Kidney (tissue), 14 donors: ENCODE measurements around the gene GLI1. TPM values are rescaled to one million over a fixed set of nuclear protein-coding genes. Genes with fewer than 3 reads are reported as not detected.
A peak's percentile ranks its signal among the peaks of the same experiment; 100 is the strongest.

Experiments
- DNase-seq, 5 donors: peaks; one replicate each; pipeline ENCODE4 v3.0.0-alpha.2; 2013 to 2020
- FAIRE-seq: peaks from 2 replicates; lab custom pipeline; 2012; peaks lifted over from hg19 to GRCh38; lab: Jason Lieb, UNC
- H3K27ac ChIP-seq, 2 donors: one replicate each; pipeline ENCODE4 v1.7.0; 2013; ENCODE audit warnings: low read depth in 2 of 2, low read length in 2 of 2, inconsistent platforms in 1 of 2
- H3K27me3 ChIP-seq: one replicate; pipeline ENCODE4 v1.7.1; 2013; ENCODE audit warnings: low read length, inconsistent platforms; ENCODE audit not compliant: control insufficient read depth, insufficient read depth
- H3K36me3 ChIP-seq, 3 donors: one replicate each; pipeline versions ENCODE4 v1.7.0 to v1.7.1; 2013; ENCODE audit warnings: low read length in 3 of 3, control low read depth in 1 of 3, inconsistent platforms in 1 of 3; ENCODE audit not compliant: insufficient read depth in 3 of 3, control insufficient read depth in 2 of 3
- H3K4me1 ChIP-seq, 3 donors: one replicate each; pipeline versions ENCODE4 v1.7.0 to v1.7.1; 2013; ENCODE audit warnings: low read length in 3 of 3, inconsistent platforms in 1 of 3, low read depth in 1 of 3; ENCODE audit not compliant: control insufficient read depth in 2 of 3, insufficient read depth in 2 of 3
- H3K4me3 ChIP-seq, 3 donors: one replicate each; pipeline versions ENCODE4 v1.7.0 to v1.8.1; 2013; ENCODE audit warnings: low read length in 3 of 3, control low read depth in 1 of 3, inconsistent platforms in 1 of 3
- H3K9ac ChIP-seq, 3 donors: one replicate each; pipeline versions ENCODE4 v1.7.0 to v1.7.1; 2013; ENCODE audit warnings: low read length in 3 of 3, control low read depth in 1 of 3, inconsistent platforms in 1 of 3
- H3K9me3 ChIP-seq, 3 donors: one replicate each; pipeline versions ENCODE4 v1.7.0 to v1.7.1; 2013; ENCODE audit warnings: low read length in 3 of 3, control low read depth in 1 of 3, inconsistent platforms in 1 of 3; ENCODE audit not compliant: control insufficient read depth in 2 of 3, insufficient read depth in 1 of 3
- CTCF ChIP-seq: IDR thresholded peaks from 3 replicates; pipeline ENCODE4 v1.5.1; 2012; ENCODE audit warnings: mild to moderate bottlenecking, moderate library complexity, borderline replicate concordance; ENCODE audit not compliant: insufficient read depth; ENCODE audit errors: extremely low read depth
- intact Hi-C: fragments of 100-400 bp; cut with DNase I; formaldehyde crosslinking; loops from one replicate; pipeline ENCODE4 v1.11.1; 2022
- polyA plus RNA-seq: library from polyadenylated mRNA; stranded (reverse); fragments of 350-450 nt; fragmentation: Illumina TruSeq; extraction: RNeasy Lipid Tissue Mini Kit (QIAGEN cat#74804); gene quantifications from one replicate; pipeline ENCODE4 v1.2.3, GENCODE V29; 2014; ENCODE audit warnings: low read depth, low replicate concordance; ENCODE audit not compliant: insufficient read depth
- total RNA-seq: library from RNA; stranded (reverse); fragmentation: NEBNext Ultra II Directional; extraction: Animal tissue kit (Norgen Biotek cat#: 25700); gene quantifications from one replicate; pipeline ENCODE4 v1.2.1, GENCODE V29; 2021
- donor health status: control.
- donor health status: control.
- donor health status: control.
- donor health status: control.
- donor health status: control.
- donor health status: DM: yes; HTN: yes; CAD: no.
- donor health status: Normal renal cell carcinoma (clear cell type).

The GLI1 gene
- total and polyA plus RNA-seq, 2 donors from 2014 or later, result 1.4 to 2.8 TPM

- H3K27ac ChIP-seq, result no peak overlapping the region
- TF ChIP-seq CTCF, result no peak
- intact Hi-C loops, result no loop called here
- peak overlapping the region in 2 of 3 donors; percentile 35 to 58 for H3K4me3 ChIP-seq
- peak overlapping the region in 1 of 3 donors; percentile 69 for H3K9ac ChIP-seq
- FAIRE-seq (no peak), DNase-seq (no peak)
- peaks cover 0 to 13% (median 6%) of the 10 kb centered on the region in 3 donors for H3K4me1 ChIP-seq
- H3K9me3 ChIP-seq, result no peaks in the 10 kb centered on the region
- H3K27me3 ChIP-seq, result no peaks in the 10 kb centered on the region
- H3K36me3 ChIP-seq, result no peaks in the 10 kb centered on the region
These were observed 841 bp downstream of the GLI1 start for GRCh38 chr12:57460468-57460784.

- Histone ChIP-seq H3K9me3 (no peaks in the 10 kb centered on the region), H3K4me3 (peak overlapping the region in 2 of 3 donors; percentile 58 to 84), H3K36me3 (no peaks in the 10 kb centered on the region), H3K27ac (no peak overlapping the region), H3K4me1 (peaks cover 0 to 13% (median 6%) of the 10 kb centered on the region in 3 donors), H3K9ac (peak overlapping the region in 2 of 3 donors; percentile 26 to 33), H3K27me3 (no peaks in the 10 kb centered on the region)
- DNase-seq (peak; percentile 40 to 85 (median 67)), FAIRE-seq (no peak)
- intact Hi-C loops, result no loop called here
- TF ChIP-seq CTCF, result no peak
These were observed 1.3 kb downstream of the GLI1 start for GRCh38 chr12:57460841-57461275.

GRCh38 chr12:57461276-57461916 is 1.8 kb downstream of the GLI1 start:
- Histone ChIP-seq H3K4me3 (peak overlapping the region; percentile 60 to 84 (median 80)), H3K4me1 (peaks cover 0 to 9% (median 6%) of the 10 kb centered on the region in 3 donors), H3K9ac (peak overlapping the region; percentile 43 to 77 (median 66)), H3K36me3 (no peaks in the 10 kb centered on the region), H3K27ac (peak overlapping the region in 1 of 2 donors; percentile 34), H3K27me3 (no peaks in the 10 kb centered on the region), H3K9me3 (no peaks in the 10 kb centered on the region)
- intact Hi-C loops, result no loop called here
- FAIRE-seq, result no peak
- TF ChIP-seq CTCF, result no peak
- DNase-seq, result peak; percentile 88 to 95 (median 91)
